SHP77 treated with DMSO at 0.1 percent for 48 hours (cell line): ENCODE measurements around the gene SLC7A6.

Experiments used
- DNase-seq: peaks from one replicate; lab custom pipeline; 2025; lab: John Stamatoyannopoulos, UW

Gene SLC7A6

GRCh38 chr16:68257251-68257905 is 6.9 kb upstream of the SLC7A6 start:
- DNase-seq: peak; percentile 87

GRCh38 chr16:68257906-68258800 is 6.2 kb upstream of the SLC7A6 start:
- no peak for DNase-seq

GRCh38 chr16:68259007-68259825 is 5.1 kb upstream of the SLC7A6 start:
- DNase-seq: no peak

- no peak for DNase-seq
These were observed 683 bp upstream of the SLC7A6 start for GRCh38 chr16:68263559-68264127.

GRCh38 chr16:68265078-68265920 is 973 bp downstream of the SLC7A6 start:
- no peak for DNase-seq

- DNase-seq: no peak
These were observed 3.5 kb downstream of the SLC7A6 start for GRCh38 chr16:68267612-68268405.

GRCh38 chr16:68269793-68270192 is 5.5 kb downstream of the SLC7A6 start:
- no peak for DNase-seq

- DNase-seq: no peak
These were observed 6.0 kb downstream of the SLC7A6 start for GRCh38 chr16:68270353-68270752.

GRCh38 chr16:68272507-68273209 is 8.3 kb downstream of the SLC7A6 start:
- DNase-seq: no peak

GRCh38 chr16:68273459-68273858 is 9.1 kb downstream of the SLC7A6 start:
- no peak for DNase-seq

GRCh38 chr16:68273896-68274295 is 9.6 kb downstream of the SLC7A6 start:
- DNase-seq: no peak

- DNase-seq: no peak
These were observed 10.1 kb downstream of the SLC7A6 start for GRCh38 chr16:68274441-68274840.

GRCh38 chr16:68275611-68276191 is 11.4 kb downstream of the SLC7A6 start:
- peak; percentile 14 for DNase-seq

GRCh38 chr16:68276223-68276622 is 11.9 kb downstream of the SLC7A6 start:
- no peak for DNase-seq

GRCh38 chr16:68279726-68280558 is 15.6 kb downstream of the SLC7A6 start:
- DNase-seq: no peak

GRCh38 chr16:68281368-68282063 is 17.2 kb downstream of the SLC7A6 start:
- DNase-seq: no peak

- DNase-seq: no peak
These were observed 17.7 kb downstream of the SLC7A6 start for GRCh38 chr16:68282064-68282452.

GRCh38 chr16:68283346-68283745 is 19.0 kb downstream of the SLC7A6 start:
- no peak for DNase-seq
